Measurements from ENCODE around the gene GJD3.

The GJD3 gene

DNA sequence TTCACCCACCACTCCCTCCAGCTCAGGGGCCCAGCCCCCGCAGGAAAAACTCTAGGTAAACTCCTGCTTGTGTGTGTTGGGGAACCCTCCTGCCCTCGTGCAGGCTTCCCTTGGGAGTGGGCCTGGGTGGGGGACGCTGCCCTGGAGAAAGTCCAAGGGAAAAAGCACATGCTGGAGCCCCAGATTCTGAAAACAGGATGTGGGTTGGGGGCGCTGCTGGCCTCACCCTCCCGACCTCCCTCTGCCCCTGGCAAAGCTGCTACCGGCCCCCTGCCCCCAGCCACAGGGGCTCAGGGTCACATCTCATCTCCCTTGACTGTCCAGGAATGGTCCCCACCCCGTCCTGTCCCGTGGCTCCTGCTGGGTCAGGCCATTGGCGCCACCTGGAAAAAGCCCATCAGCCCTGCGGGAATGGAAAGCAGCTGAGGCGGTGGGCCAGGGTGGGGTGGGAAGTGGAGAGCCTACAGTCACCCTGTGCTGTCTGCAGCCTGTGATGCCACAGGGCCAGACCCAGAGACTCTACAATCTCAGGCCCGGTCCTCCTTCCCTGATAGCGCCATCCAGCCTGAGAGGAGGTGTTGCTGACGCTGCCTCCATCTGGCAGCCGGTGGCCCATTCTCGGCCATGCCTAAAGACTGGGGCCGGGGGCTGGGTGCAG is 2.5 kb upstream of the GJD3 start:
- DNase-seq: no peak

- no peak for DNase-seq
These were observed 1.7 kb upstream of the GJD3 start for GRCh38 chr17:40366076-40366860.

DNA sequence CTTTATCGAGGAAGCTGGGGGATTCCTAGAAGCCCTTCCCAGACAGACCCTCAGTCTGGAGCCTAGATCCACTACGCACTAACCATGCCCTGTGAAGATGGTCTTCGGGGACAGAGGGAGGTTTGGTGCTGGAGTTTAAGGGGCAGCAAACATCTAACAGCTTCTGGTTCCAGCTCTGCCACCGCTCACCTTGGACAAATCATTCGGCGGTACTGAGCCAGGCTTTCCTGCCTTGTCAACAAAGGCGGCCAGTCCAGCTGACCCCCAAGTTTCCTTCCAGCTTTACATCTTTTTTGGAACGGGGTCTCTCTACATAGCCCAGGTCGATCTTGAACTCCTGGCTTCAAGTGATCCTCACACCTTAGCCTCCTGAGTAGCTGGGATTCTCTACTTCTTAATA is 369 bp upstream of the GJD3 start:
- DNase-seq: no peak

- peak; percentile 60 for DNase-seq
These were observed 1.3 kb downstream of the GJD3 start for GRCh38 chr17:40363111-40363827.

DNA sequence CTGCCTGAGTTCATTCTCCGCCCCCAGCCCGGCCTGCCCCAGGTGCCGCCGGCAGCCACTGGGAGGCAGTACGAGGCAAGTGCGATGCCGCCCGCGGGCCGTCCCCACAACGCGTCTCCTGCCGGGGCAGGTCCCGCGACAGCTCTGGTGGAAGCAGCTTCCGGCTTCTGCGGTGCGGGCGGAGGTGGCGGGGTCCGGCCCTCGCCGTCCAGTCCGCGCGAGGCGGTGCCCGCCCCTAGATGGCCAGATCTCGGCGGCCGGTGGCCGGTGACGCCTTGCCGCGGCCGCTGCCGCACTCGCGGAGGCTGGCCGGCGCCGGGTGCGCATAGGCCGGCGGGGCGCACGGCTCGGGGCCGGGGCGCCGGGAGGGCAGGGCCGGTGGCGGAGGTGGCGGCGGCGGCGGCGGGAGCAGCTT is 1.8 kb downstream of the GJD3 start:
- DNase-seq: peak; percentile 90

DNA sequence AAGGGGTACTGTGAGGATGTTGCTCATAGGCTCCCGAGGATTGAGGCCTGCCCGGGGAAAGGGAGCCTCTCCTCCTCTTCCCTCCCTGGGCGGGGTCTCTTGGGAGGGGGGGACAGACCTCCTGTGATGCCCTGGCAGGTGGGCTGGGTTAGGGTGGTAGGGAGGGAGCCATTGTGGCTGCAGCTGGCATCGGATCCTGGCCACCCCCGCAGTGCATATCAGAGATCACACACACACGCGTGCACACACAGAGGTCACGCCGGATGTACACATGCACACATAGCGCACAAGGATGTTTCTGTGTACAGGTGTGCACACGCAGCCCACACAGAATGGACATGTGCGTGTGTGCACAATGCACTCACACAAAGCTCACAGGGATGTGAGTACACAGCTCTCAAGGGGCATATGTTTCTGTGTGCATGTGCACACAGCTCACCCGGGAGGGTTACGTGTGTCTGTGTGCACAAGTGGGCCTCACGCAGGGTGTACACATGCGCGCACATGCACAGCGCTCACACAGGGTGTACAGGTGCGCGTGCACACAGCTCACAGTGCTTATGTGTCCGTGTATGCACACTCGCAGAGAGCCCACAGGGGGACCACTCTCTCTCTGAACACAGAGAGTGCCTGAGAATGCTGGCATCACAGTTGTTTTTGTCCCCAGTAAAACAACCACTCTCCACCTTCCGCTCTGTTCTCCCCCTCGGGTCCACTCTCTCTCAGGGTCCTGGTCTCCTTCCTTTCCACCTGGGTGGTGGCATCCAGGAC is 2.4 kb downstream of the GJD3 start:
- DNase-seq: no peak

- DNase-seq: no peak
These were observed 3.2 kb downstream of the GJD3 start for GRCh38 chr17:40361063-40361924.

- DNase-seq: no peak
These were observed 4.4 kb downstream of the GJD3 start for GRCh38 chr17:40360091-40360490.

- peak; percentile 92 for DNase-seq
These were observed 6.1 kb downstream of the GJD3 start for GRCh38 chr17:40358323-40359038.

GRCh38 chr17:40356990-40357881 is 7.3 kb downstream of the GJD3 start:
- DNase-seq: no peak

DNA sequence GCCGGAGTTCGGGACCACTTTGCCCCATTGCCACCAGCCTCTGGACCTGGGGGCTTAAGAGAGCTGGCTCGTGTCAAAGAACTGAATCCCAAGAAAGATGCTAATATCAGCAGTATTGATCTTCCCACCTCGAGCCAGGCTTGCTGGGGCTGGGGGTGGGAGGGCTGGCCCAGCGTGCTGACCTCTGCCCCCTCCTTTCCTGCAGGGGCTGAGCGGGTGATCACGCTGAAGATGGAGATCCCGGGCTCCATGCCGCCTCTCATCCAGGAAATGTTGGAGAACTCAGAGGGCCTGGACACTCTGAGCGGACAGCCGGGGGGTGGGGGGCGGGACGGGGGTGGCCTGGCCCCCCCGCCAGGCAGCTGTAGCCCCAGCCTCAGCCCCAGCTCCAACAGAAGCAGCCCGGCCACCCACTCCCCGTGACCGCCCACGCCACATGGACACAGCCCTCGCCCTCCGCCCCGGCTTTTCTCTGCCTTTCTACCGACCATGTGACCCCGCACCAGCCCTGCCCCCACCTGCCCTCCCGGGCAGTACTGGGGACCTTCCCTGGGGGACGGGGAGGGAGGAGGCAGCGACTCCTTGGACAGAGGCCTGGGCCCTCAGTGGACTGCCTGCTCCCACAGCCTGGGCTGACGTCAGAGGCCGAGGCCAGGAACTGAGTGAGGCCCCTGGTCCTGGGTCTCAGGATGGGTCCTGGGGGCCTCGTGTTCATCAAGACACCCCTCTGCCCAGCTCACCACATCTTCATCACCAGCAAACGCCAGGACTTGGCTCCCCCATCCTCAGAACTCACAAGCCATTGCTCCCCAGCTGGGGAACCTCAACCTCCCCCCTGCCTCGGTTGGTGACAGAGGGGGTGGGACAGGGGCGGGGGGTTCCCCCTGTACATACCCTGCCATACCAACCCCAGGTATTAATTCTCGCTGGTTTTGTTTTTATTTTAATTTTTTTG is 8.5 kb downstream of the GJD3 start:
- DNase-seq: no peak

- DNase-seq: peak; percentile 68
These were observed 9.3 kb downstream of the GJD3 start for GRCh38 chr17:40355123-40355803.

- no peak for DNase-seq
These were observed 10.1 kb downstream of the GJD3 start for GRCh38 chr17:40354221-40355122.

GRCh38 chr17:40352779-40353394 is 11.7 kb downstream of the GJD3 start:
- peak; percentile 73 for DNase-seq

- no peak for DNase-seq
These were observed 12.2 kb downstream of the GJD3 start for GRCh38 chr17:40352237-40352778.
